ENCODE measurements around the gene COL18A1.

COL18A1 gene

DNA sequence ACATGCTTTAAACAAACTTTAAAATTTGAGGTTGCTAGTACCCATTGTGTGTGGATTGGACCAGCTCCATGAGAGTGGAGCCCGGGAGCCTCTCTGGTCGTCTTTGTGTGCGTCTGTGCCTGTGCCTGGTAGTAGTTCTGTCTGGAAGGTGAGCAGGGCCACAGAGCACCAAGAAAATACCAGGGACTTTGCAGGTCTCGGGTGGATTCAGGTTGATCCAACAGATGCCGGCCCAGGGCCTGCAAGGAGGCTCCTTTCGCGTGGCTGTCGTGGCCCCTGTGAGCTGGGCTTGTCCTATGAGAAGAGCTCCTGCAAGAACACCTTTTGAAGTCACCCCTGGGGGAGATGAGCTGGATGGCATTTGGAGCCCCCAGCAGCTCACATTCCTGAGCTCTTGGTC is 28.3 kb downstream of the COL18A1 start:
- no peaks in the 10 kb centered on the region for H3K36me3 ChIP-seq (ENCODE audit: low read depth)
- H3K4me3 ChIP-seq (ENCODE audit: severe bottlenecking): no peak overlapping the region
- no peak overlapping the region for H3K27ac ChIP-seq (ENCODE audit: poor library complexity, severe bottlenecking)
- DNase-seq (ENCODE audit: low spot score) (no peak), ATAC-seq (ENCODE audit: low read depth) (no peak)
- no peaks in the 10 kb centered on the region for H3K9me3 ChIP-seq (ENCODE audit: severe bottlenecking)
- no peaks in the 10 kb centered on the region for H3K27me3 ChIP-seq (ENCODE audit: insufficient read depth, poor library complexity, severe bottlenecking)
- TF ChIP-seq CTCF (IDR thresholded peaks at IDR 0.05; ENCODE audit: poor library complexity, severe bottlenecking): no peak
- no peaks in the 10 kb centered on the region for H3K4me1 ChIP-seq (ENCODE audit: insufficient read depth, poor library complexity, severe bottlenecking)

DNA sequence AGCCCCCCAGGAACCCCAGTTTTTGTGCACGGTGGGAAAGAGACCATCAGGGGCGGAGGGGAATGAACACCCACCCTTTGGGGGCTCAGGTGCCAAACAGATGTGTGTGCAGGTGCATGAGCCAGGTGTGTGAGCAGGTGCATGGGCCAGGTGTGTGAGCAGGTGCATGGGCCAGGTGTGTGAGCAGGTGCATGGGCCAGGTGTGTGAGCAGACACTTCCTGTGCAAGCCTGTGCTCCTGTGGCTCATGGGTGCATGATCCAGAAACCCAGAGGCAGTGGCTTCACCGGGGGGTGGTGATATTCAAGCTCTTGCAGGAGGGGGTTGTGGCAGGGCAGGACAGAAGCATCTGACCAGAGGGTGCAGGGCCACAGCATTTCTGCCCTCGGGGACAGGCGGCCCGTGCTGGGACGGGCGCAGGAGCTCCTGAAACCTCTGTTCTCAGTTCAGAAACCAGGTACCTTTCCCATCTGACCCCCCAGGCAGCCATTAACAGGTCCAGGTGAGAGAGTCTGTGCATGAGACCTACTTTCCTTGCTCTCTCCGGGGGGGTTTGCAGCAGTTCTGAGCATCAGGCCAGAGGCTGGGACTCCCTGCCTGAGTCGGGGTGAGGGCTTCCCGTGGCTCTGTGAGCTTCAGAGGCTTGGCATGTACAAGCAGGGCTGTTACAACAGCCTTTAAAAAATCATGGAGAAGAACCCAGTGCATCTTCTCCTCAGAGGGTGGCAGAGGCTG is 29.1 kb downstream of the COL18A1 start:
- no peak for DNase-seq (ENCODE audit: low spot score)
- no peaks in the 10 kb centered on the region for H3K27me3 ChIP-seq (ENCODE audit: insufficient read depth, poor library complexity, severe bottlenecking)
- H3K27ac ChIP-seq (ENCODE audit: poor library complexity, severe bottlenecking): no peak overlapping the region
- H3K36me3 ChIP-seq (ENCODE audit: low read depth): no peaks in the 10 kb centered on the region
- ATAC-seq (ENCODE audit: low read depth): no peak
- TF ChIP-seq CTCF (IDR thresholded peaks at IDR 0.05; ENCODE audit: poor library complexity, severe bottlenecking): no peak
- no peak overlapping the region for H3K4me3 ChIP-seq (ENCODE audit: severe bottlenecking)
- no peaks in the 10 kb centered on the region for H3K4me1 ChIP-seq (ENCODE audit: insufficient read depth, poor library complexity, severe bottlenecking)
- no peaks in the 10 kb centered on the region for H3K9me3 ChIP-seq (ENCODE audit: severe bottlenecking)

- Histone ChIP-seq H3K36me3 (ENCODE audit: low read depth) (no peaks in the 10 kb centered on the region), H3K9me3 (ENCODE audit: severe bottlenecking) (no peaks in the 10 kb centered on the region), H3K27me3 (ENCODE audit: insufficient read depth, poor library complexity, severe bottlenecking) (no peaks in the 10 kb centered on the region), H3K4me1 (ENCODE audit: insufficient read depth, poor library complexity, severe bottlenecking) (no peaks in the 10 kb centered on the region), H3K4me3 (ENCODE audit: severe bottlenecking) (no peak overlapping the region), H3K27ac (ENCODE audit: poor library complexity, severe bottlenecking) (no peak overlapping the region)
- DNase-seq (ENCODE audit: low spot score) (no peak), ATAC-seq (ENCODE audit: low read depth) (no peak)
- no peak for TF ChIP-seq CTCF (IDR thresholded peaks at IDR 0.05; ENCODE audit: poor library complexity, severe bottlenecking)
Measured at GRCh38 chr21:45434645-45435217, 29.8 kb downstream of the COL18A1 start.

- no peak overlapping the region for H3K27ac ChIP-seq (ENCODE audit: poor library complexity, severe bottlenecking)
- H3K4me3 ChIP-seq (ENCODE audit: severe bottlenecking): no peak overlapping the region
- H3K9me3 ChIP-seq (ENCODE audit: severe bottlenecking): no peaks in the 10 kb centered on the region
- DNase-seq (ENCODE audit: low spot score) (no peak), ATAC-seq (ENCODE audit: low read depth) (no peak)
- H3K36me3 ChIP-seq (ENCODE audit: low read depth): no peaks in the 10 kb centered on the region
- no peaks in the 10 kb centered on the region for H3K27me3 ChIP-seq (ENCODE audit: insufficient read depth, poor library complexity, severe bottlenecking)
- no peak for TF ChIP-seq CTCF (IDR thresholded peaks at IDR 0.05; ENCODE audit: poor library complexity, severe bottlenecking)
- no peaks in the 10 kb centered on the region for H3K4me1 ChIP-seq (ENCODE audit: insufficient read depth, poor library complexity, severe bottlenecking)
Measured at GRCh38 chr21:45435405-45435981, 30.5 kb downstream of the COL18A1 start.
